ENCODE data around the gene TRMT13.

Gene TRMT13

DNA sequence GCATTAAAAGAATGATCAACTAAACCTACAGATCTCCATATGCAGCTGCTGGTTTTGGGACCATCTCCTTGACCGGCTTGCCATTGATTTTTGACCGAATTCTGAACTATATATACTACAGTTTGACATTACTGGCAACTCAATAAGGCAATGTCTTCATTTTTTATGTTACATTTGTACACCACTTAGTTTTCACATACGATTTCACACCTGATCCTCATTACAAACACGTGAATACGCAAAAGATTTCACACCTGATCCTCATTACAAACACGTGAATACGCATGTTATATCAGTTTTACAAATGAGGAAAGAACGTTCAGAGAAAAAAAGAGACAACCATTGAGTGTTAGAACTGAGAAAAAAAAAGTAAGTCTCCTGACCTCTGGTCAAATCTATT lies 1.3 kb upstream of the TRMT13 start:
- no peaks in the 10 kb centered on the region for H3K27me3 ChIP-seq (ENCODE audit: control insufficient read depth, insufficient read depth, low read length)
- H3K27ac ChIP-seq (ENCODE audit: low read depth, low read length), result no peak overlapping the region
- H3K4me3 ChIP-seq (ENCODE audit: low read length), result no peak overlapping the region
- H3K36me3 ChIP-seq (ENCODE audit: control insufficient read depth, insufficient read depth, low read length), result no peaks in the 10 kb centered on the region
- H3K9ac ChIP-seq (ENCODE audit: low read length), result no peak overlapping the region
- peaks cover 5% of the 10 kb centered on the region for H3K4me1 ChIP-seq (ENCODE audit: control insufficient read depth, insufficient read depth, low read length)

- Histone ChIP-seq H3K36me3 (ENCODE audit: control insufficient read depth, insufficient read depth, low read length) (peaks cover 11% of the 10 kb centered on the region), H3K9ac (ENCODE audit: low read length) (no peak overlapping the region), H3K4me3 (ENCODE audit: low read length) (no peak overlapping the region), H3K27me3 (ENCODE audit: control insufficient read depth, insufficient read depth, low read length) (no peaks in the 10 kb centered on the region), H3K4me1 (ENCODE audit: control insufficient read depth, insufficient read depth, low read length) (peaks cover 5% of the 10 kb centered on the region), H3K27ac (ENCODE audit: low read depth, low read length) (no peak overlapping the region)
These were observed 1.9 kb downstream of the TRMT13 start for GRCh38 chr1:100134872-100135271.

DNA sequence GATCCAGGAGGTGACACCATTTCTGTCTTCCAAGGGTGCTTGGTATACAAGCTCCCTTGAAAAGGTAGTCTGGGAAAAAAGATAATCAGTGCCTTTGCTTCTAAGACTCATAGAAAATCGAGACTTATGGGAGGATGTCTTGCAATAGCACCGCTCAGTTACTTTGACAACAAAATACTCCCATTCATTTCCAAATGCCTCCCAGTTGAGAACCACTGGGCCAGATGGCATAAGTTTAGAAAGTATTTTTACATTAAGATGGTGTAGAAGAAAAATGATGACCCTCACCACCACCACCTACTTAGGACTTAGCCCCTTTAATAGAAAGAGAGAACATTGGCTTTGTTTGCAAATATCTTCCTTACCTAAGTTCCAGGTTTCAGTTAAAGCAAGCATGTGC lies 4.6 kb downstream of the TRMT13 start:
- H3K9ac ChIP-seq (ENCODE audit: low read length), result no peak overlapping the region
- H3K4me3 ChIP-seq (ENCODE audit: low read length), result no peak overlapping the region
- H3K27me3 ChIP-seq (ENCODE audit: control insufficient read depth, insufficient read depth, low read length), result no peaks in the 10 kb centered on the region
- no peak overlapping the region for H3K27ac ChIP-seq (ENCODE audit: low read depth, low read length)
- H3K4me1 ChIP-seq (ENCODE audit: control insufficient read depth, insufficient read depth, low read length), result no peaks in the 10 kb centered on the region
- peaks cover 15% of the 10 kb centered on the region for H3K36me3 ChIP-seq (ENCODE audit: control insufficient read depth, insufficient read depth, low read length)

DNA sequence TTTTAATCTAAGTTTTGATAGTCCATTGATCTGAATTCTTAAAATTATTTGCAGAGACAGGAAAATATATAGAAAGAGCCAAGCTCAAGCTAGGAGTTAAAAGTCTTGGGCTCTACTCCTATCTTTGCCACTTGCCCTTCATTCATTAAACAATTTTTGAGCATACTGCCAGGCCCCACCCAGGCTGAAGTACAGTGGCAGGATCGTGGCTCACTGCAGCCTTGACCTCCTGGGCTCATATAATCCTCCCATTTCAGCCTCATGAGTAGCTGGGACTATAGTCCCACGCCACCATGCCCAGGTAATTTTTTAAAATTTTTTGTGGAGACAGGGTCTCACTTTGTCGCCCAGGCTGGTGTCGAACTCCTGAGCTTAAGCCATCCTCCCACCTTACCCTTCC lies 8.2 kb downstream of the TRMT13 start:
- H3K36me3 ChIP-seq (ENCODE audit: control insufficient read depth, insufficient read depth, low read length), result peaks cover 28% of the 10 kb centered on the region
- no peak overlapping the region for H3K4me3 ChIP-seq (ENCODE audit: low read length)
- no peaks in the 10 kb centered on the region for H3K27me3 ChIP-seq (ENCODE audit: control insufficient read depth, insufficient read depth, low read length)
- H3K4me1 ChIP-seq (ENCODE audit: control insufficient read depth, insufficient read depth, low read length), result no peaks in the 10 kb centered on the region
- H3K9ac ChIP-seq (ENCODE audit: low read length), result no peak overlapping the region
- no peak overlapping the region for H3K27ac ChIP-seq (ENCODE audit: low read depth, low read length)

GRCh38 chr1:100142343-100142742 lies 9.4 kb downstream of the TRMT13 start:
- Histone ChIP-seq H3K36me3 (ENCODE audit: control insufficient read depth, insufficient read depth, low read length) (peaks cover 28% of the 10 kb centered on the region), H3K4me3 (ENCODE audit: low read length) (no peak overlapping the region), H3K9ac (ENCODE audit: low read length) (no peak overlapping the region), H3K27me3 (ENCODE audit: control insufficient read depth, insufficient read depth, low read length) (no peaks in the 10 kb centered on the region), H3K4me1 (ENCODE audit: control insufficient read depth, insufficient read depth, low read length) (no peaks in the 10 kb centered on the region), H3K27ac (ENCODE audit: low read depth, low read length) (no peak overlapping the region)

- Histone ChIP-seq H3K36me3 (ENCODE audit: control insufficient read depth, insufficient read depth, low read length) (peaks cover 20% of the 10 kb centered on the region), H3K4me1 (ENCODE audit: control insufficient read depth, insufficient read depth, low read length) (no peaks in the 10 kb centered on the region), H3K9ac (ENCODE audit: low read length) (no peak overlapping the region), H3K27ac (ENCODE audit: low read depth, low read length) (no peak overlapping the region), H3K27me3 (ENCODE audit: control insufficient read depth, insufficient read depth, low read length) (no peaks in the 10 kb centered on the region), H3K4me3 (ENCODE audit: low read length) (no peak overlapping the region)
These were observed 12.2 kb downstream of the TRMT13 start for GRCh38 chr1:100145116-100145515.

DNA sequence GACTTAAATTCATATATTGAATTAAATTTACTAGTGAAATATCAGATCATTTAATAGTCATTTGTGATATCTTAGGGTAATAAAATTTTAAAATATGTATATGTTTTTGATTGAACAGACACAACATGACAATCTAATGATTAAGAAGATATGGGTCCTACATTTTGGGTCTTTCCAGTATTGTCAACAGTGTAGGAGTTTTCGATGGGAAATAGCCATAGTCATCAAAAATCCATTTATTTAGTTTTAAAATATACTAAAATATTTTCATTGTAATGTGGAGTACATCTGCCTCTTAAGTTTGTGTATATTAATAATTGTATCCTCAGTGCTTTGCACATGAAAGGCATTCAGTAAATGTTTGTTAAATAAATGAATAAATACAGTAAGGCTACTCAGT lies 14.0 kb downstream of the TRMT13 start:
- H3K27me3 ChIP-seq (ENCODE audit: control insufficient read depth, insufficient read depth, low read length), result no peaks in the 10 kb centered on the region
- H3K27ac ChIP-seq (ENCODE audit: low read depth, low read length), result no peak overlapping the region
- no peaks in the 10 kb centered on the region for H3K4me1 ChIP-seq (ENCODE audit: control insufficient read depth, insufficient read depth, low read length)
- H3K9ac ChIP-seq (ENCODE audit: low read length), result no peak overlapping the region
- H3K36me3 ChIP-seq (ENCODE audit: control insufficient read depth, insufficient read depth, low read length), result peaks cover 18% of the 10 kb centered on the region
- no peak overlapping the region for H3K4me3 ChIP-seq (ENCODE audit: low read length)

GRCh38 chr1:100147875-100148274 lies 14.9 kb downstream of the TRMT13 start:
- no peak overlapping the region for H3K4me3 ChIP-seq (ENCODE audit: low read length)
- no peaks in the 10 kb centered on the region for H3K4me1 ChIP-seq (ENCODE audit: control insufficient read depth, insufficient read depth, low read length)
- no peak overlapping the region for H3K9ac ChIP-seq (ENCODE audit: low read length)
- H3K27ac ChIP-seq (ENCODE audit: low read depth, low read length), result no peak overlapping the region
- H3K27me3 ChIP-seq (ENCODE audit: control insufficient read depth, insufficient read depth, low read length), result no peaks in the 10 kb centered on the region
- peaks cover 14% of the 10 kb centered on the region for H3K36me3 ChIP-seq (ENCODE audit: control insufficient read depth, insufficient read depth, low read length)

GRCh38 chr1:100151679-100152078 lies 18.7 kb downstream of the TRMT13 start:
- Histone ChIP-seq H3K4me3 (ENCODE audit: low read length) (no peak overlapping the region), H3K4me1 (ENCODE audit: control insufficient read depth, insufficient read depth, low read length) (no peaks in the 10 kb centered on the region), H3K27me3 (ENCODE audit: control insufficient read depth, insufficient read depth, low read length) (no peaks in the 10 kb centered on the region), H3K36me3 (ENCODE audit: control insufficient read depth, insufficient read depth, low read length) (peaks cover 3% of the 10 kb centered on the region), H3K27ac (ENCODE audit: low read depth, low read length) (no peak overlapping the region), H3K9ac (ENCODE audit: low read length) (no peak overlapping the region)

GRCh38 chr1:100152271-100152670 lies 19.3 kb downstream of the TRMT13 start:
- Histone ChIP-seq H3K27me3 (ENCODE audit: control insufficient read depth, insufficient read depth, low read length) (no peaks in the 10 kb centered on the region), H3K27ac (ENCODE audit: low read depth, low read length) (no peak overlapping the region), H3K9ac (ENCODE audit: low read length) (no peak overlapping the region), H3K36me3 (ENCODE audit: control insufficient read depth, insufficient read depth, low read length) (peaks cover 1% of the 10 kb centered on the region), H3K4me3 (ENCODE audit: low read length) (no peak overlapping the region), H3K4me1 (ENCODE audit: control insufficient read depth, insufficient read depth, low read length) (no peaks in the 10 kb centered on the region)

GRCh38 chr1:100162881-100163280 lies 29.9 kb downstream of the TRMT13 start:
- no peak overlapping the region for H3K27ac ChIP-seq (ENCODE audit: low read depth, low read length)
- no peaks in the 10 kb centered on the region for H3K36me3 ChIP-seq (ENCODE audit: control insufficient read depth, insufficient read depth, low read length)
- H3K9ac ChIP-seq (ENCODE audit: low read length), result no peak overlapping the region
- H3K4me1 ChIP-seq (ENCODE audit: control insufficient read depth, insufficient read depth, low read length), result no peaks in the 10 kb centered on the region
- no peak overlapping the region for H3K4me3 ChIP-seq (ENCODE audit: low read length)
- no peaks in the 10 kb centered on the region for H3K27me3 ChIP-seq (ENCODE audit: control insufficient read depth, insufficient read depth, low read length)

GRCh38 chr1:100164216-100164615 lies 31.3 kb downstream of the TRMT13 start:
- H3K4me1 ChIP-seq (ENCODE audit: control insufficient read depth, insufficient read depth, low read length), result no peaks in the 10 kb centered on the region
- no peaks in the 10 kb centered on the region for H3K36me3 ChIP-seq (ENCODE audit: control insufficient read depth, insufficient read depth, low read length)
- H3K27ac ChIP-seq (ENCODE audit: low read depth, low read length), result no peak overlapping the region
- no peaks in the 10 kb centered on the region for H3K27me3 ChIP-seq (ENCODE audit: control insufficient read depth, insufficient read depth, low read length)
- no peak overlapping the region for H3K9ac ChIP-seq (ENCODE audit: low read length)
- no peak overlapping the region for H3K4me3 ChIP-seq (ENCODE audit: low read length)

DNA sequence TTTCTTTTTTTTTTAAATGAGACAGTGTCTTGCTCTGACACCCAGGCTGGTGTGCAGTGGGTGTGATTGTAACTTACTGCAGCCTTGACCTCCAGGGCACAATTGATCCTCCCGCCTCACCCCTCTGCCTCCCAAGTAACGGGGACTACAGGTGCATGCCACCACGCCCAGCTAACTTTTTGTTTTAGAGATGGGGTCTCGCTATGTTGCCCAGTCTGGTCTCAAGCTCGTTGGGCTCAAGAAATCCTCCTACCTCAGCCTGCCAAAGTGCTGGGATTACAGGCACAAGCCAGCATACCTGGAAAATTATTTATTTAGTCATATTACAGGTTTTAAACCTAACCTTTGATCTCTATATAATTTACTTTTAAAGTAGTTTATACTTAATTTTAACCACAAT lies 31.7 kb downstream of the TRMT13 start:
- H3K27ac ChIP-seq (ENCODE audit: low read depth, low read length), result no peak overlapping the region
- no peaks in the 10 kb centered on the region for H3K27me3 ChIP-seq (ENCODE audit: control insufficient read depth, insufficient read depth, low read length)
- H3K9ac ChIP-seq (ENCODE audit: low read length), result no peak overlapping the region

More for the DNA sequence above, 31.7 kb downstream of the TRMT13 start:
- Histone ChIP-seq H3K4me3 (ENCODE audit: low read length) (no peak overlapping the region), H3K36me3 (ENCODE audit: control insufficient read depth, insufficient read depth, low read length) (no peaks in the 10 kb centered on the region), H3K4me1 (ENCODE audit: control insufficient read depth, insufficient read depth, low read length) (no peaks in the 10 kb centered on the region)
